GM21576 (cell line): Measurements from ENCODE around the gene KCND1.
A peak's percentile ranks its signal among the peaks of the same experiment; 100 is the strongest.

Source experiments
- ATAC-seq: cut with Tn5 transposase; IDR thresholded peaks from one replicate; pipeline ENCODE4 v1.9.1; 2021; ENCODE audit warnings: mild to moderate bottlenecking, moderate library complexity; ENCODE audit not compliant: unreplicated experiment

The KCND1 gene

DNA sequence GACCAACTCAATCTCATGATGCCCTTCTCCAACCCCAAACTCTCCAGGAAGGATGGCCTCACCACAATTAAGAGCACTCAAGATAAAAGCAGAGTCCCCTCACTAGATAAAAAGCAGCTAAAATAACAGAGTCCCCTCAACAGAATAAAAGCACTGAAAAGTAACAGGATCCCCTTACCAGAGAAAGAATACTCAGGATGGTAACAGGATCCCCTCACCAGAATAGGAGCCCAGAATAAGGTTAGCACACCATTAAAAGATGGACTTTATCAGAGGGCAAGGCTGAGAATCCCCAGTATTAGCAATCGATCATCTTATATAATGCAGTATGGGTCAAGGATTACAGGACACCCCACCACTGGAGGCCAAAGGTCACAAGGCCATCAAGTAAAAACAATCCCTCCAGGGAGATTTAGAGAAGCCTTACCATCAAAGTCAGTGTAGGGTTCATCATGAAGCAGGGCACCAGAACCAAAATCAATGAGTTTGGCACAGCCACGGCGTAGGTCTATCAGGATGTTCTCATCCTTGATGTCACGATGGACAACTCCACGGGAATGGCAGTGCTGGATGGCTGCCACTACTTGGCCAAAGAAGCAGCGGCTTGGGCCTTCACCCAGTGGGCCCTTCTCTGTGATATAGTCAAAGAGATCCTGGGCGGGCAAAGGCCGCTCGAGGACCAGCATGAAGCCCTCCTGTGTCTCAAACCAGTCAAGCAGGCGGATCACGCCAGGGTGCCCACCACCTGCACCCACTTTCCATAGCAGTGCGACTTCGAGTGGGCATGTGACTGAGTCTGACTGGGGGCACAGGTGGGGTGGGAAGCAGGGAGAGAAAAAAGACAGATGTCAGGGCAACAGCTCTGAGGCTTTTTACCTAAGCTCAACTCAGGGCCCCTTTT, 56.8 kb downstream of the KCND1 start:
- ATAC-seq, result no peak

- ATAC-seq, result no peak
Measured at GRCh38 chrX:48913605-48914366, 57.9 kb downstream of the KCND1 start.

DNA sequence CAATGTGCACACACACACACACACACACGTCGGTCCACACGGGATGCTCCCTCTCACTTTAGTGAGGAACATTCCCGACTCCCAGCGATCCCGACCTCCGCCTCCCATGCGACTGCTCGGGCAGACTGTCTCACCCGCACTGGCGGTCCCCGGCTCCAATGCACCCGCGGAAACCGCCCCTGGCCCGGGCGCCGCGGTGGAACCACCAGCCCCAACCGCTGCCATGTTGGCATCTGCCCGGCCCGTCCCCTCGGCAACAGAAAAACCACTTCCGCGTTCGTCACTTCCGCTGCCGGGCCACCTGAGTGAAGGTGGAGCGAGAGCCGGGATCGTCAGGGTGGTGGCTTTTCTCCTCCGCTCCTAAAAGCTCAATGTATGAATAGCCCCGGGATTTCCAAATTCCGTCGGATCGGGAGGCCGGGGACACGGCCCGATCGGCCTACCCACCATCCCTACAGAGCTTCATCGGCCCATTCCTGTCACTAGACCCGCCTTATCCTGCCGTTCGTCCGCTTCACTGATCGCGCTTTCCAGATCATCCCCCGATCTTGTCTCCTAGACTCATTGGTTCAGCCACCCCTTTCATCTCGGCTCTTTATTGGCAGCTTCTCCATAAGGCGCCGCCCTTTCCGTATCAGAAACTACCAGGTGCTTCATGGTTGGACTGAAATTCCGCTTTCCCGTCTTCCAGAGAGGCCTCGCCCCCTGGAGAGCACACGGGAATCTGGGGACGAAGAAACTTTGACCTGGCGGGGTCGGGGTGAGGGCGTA, 60.0 kb downstream of the KCND1 start, which contains the start of gene SLC35A2:
Gene SLC35A2 (minus strand): TSS at position 235 of the 771 bp plus-strand sequence. CDS start 10 bp downstream, at position 225.
- ATAC-seq, result peak; percentile 69
